Measurements from ENCODE around the gene GRM5. TPM values are rescaled to one million over a fixed set of nuclear protein-coding genes. Genes with fewer than 3 reads are reported as not detected.

GRM5 gene
- total RNA-seq, 1 experiment from 2014 or later = not detected

GRCh38 chr11:88644724-88645123 lies 421.1 kb downstream of the GRM5 start:
- H3K79me2 ChIP-seq (ENCODE audit: low read length) = no peaks in the 10 kb centered on the region
- H3K36me3 ChIP-seq (ENCODE audit: low read depth, low read length) = no peaks in the 10 kb centered on the region
- no peaks in the 10 kb centered on the region for H3F3A ChIP-seq (ENCODE audit: low read length, unreplicated experiment)
- H3K4me3 ChIP-seq (ENCODE audit: low read length) = no peak overlapping the region
- CTCF ChIA-PET = no interaction called here
- DNase-seq (peak; percentile 19), ATAC-seq (peak; percentile 90)
- no peaks in the 10 kb centered on the region for H3K27me3 ChIP-seq (ENCODE audit: low read length)
- no peaks in the 10 kb centered on the region for H3K9me2 ChIP-seq (replicated peaks; ENCODE audit: low read length)
- no peaks in the 10 kb centered on the region for H3K9me3 ChIP-seq (ENCODE audit: low read length)
- peak overlapping the region; percentile 9; the same call in 1 of the 2 replicates for H3K4me2 ChIP-seq (ENCODE audit: low read length)
- intact Hi-C loops (cut with micrococcal nuclease) = no loop called here
- H3K9ac ChIP-seq (ENCODE audit: low read length) = no peak overlapping the region
- peaks cover 7% of the 10 kb centered on the region for H3K4me1 ChIP-seq (ENCODE audit: insufficient read depth, low read length)
- POLR2A ChIA-PET (ENCODE audit: unreplicated experiment) = no interaction called here
- H4K20me1 ChIP-seq (ENCODE audit: low read length) = no peaks in the 10 kb centered on the region
- BruUV-seq (replicated peaks) = no TSS peak
- H2AFZ ChIP-seq (ENCODE audit: low read length) = no peak overlapping the region
- no peak overlapping the region for H3K27ac ChIP-seq (ENCODE audit: low read length)
- TF ChIP-seq CTCF (conservative IDR thresholded peaks at IDR 0.05; ENCODE audit: low read depth, low read length) (no peak), EZH2phosphoT487 (IDR thresholded peaks at IDR 0.05; ENCODE audit: borderline replicate concordance, low read length) (no peak), EZH2 (IDR thresholded peaks at IDR 0.05; ENCODE audit: low read length, unreplicated experiment) (no peak)

DNA sequence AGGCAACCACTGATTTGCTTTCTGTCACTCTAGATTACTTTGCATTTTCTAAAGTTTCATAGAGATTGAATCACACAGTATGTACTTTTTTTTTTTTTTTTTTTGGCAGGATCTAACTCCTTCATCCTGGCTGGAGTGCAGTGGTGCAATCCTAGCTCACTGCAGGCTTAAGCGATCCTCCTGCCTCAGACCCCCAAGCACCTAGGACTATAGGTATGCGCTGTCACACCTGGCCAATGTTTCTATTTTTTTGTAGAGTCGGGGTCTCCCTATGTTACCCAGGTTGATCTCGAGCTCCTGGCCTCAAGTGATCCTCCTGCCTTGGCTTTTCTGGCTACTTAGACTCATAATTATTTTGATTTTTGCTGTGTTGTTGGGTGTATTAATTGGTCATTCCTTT lies 433.6 kb downstream of the GRM5 start:
- no TSS peak for BruUV-seq (replicated peaks)
- CTCF ChIA-PET = no interaction called here
- no peak for ATAC-seq

More for the DNA sequence above, 433.6 kb downstream of the GRM5 start:
- no peaks in the 10 kb centered on the region for H3K9me2 ChIP-seq (replicated peaks; ENCODE audit: low read length)
- POLR2A ChIA-PET (ENCODE audit: unreplicated experiment) = no interaction called here
- no peak for DNase-seq
- H3K4me3 ChIP-seq (ENCODE audit: low read length) = no peak overlapping the region
- no peaks in the 10 kb centered on the region for H3K4me1 ChIP-seq (ENCODE audit: insufficient read depth, low read length)
- no peak overlapping the region for H3K4me2 ChIP-seq (ENCODE audit: low read length)
- H3K27me3 ChIP-seq (ENCODE audit: low read length) = no peaks in the 10 kb centered on the region
- intact Hi-C loops (cut with micrococcal nuclease) = no loop called here
- H3K79me2 ChIP-seq (ENCODE audit: low read length) = no peaks in the 10 kb centered on the region
- no peaks in the 10 kb centered on the region for H4K20me1 ChIP-seq (ENCODE audit: low read length)
- no peaks in the 10 kb centered on the region for H3K9me3 ChIP-seq (ENCODE audit: low read length)
- no peaks in the 10 kb centered on the region for H3K36me3 ChIP-seq (ENCODE audit: low read depth, low read length)
- no peaks in the 10 kb centered on the region for H3F3A ChIP-seq (ENCODE audit: low read length, unreplicated experiment)
- TF ChIP-seq CTCF (conservative IDR thresholded peaks at IDR 0.05; ENCODE audit: low read depth, low read length) (no peak), EZH2 (IDR thresholded peaks at IDR 0.05; ENCODE audit: low read length, unreplicated experiment) (no peak), EZH2phosphoT487 (IDR thresholded peaks at IDR 0.05; ENCODE audit: borderline replicate concordance, low read length) (no peak)
- H3K27ac ChIP-seq (ENCODE audit: low read length) = no peak overlapping the region
- H2AFZ ChIP-seq (ENCODE audit: low read length) = no peak overlapping the region
- H3K9ac ChIP-seq (ENCODE audit: low read length) = no peak overlapping the region

All from PC-3 (cell line).